Naive thymus-derived CD4-positive, alpha-beta T cell (primary cell): ENCODE results near the gene EIF4H. TPM values are rescaled to one million over a fixed set of nuclear protein-coding genes. Genes with fewer than 3 reads are reported as not detected.

Experiments used
- ATAC-seq: fragments of 150-1000 bp; cut with Tn5 transposase; 2 replicates; pipeline ENCODE4 v1.10.0; 2021; ENCODE audit warnings: mild to moderate bottlenecking, moderate library complexity
- CTCF ChIA-PET: fragments of 350-600 bp; sonication (Branson Sonifier 250); formaldehyde crosslinking; loops from one replicate; lab custom pipeline; 2021; ENCODE audit warnings: antibody characterized with exemption; lab: Charles Lee
- POLR2A ChIA-PET: fragments of 350-600 bp; sonication (Branson Sonifier 250); formaldehyde crosslinking; loops from one replicate; lab custom pipeline; 2021; ENCODE audit warnings: antibody characterized with exemption, inconsistent platforms; lab: Charles Lee
- DNase-seq, 9 donors: peaks; one replicate each; pipeline versions ENCODE4 v3.0.0 to v3.0.0-alpha.2; 2020 to 2022; ENCODE audit warnings: mixed read lengths in 1 of 9
- H3K27ac ChIP-seq: one replicate; pipeline ENCODE4 v1.7.0; 2013; ENCODE audit warnings: mild to moderate bottlenecking, low read depth, low read length, moderate library complexity
- H3K27me3 ChIP-seq, 2 donors: one replicate each; pipeline ENCODE4 v1.7.0; 2013; ENCODE audit warnings: low read length in 2 of 2, mild to moderate bottlenecking in 2 of 2, moderate library complexity in 2 of 2; ENCODE audit not compliant: control insufficient read depth in 2 of 2, insufficient read depth in 2 of 2
- H3K36me3 ChIP-seq, 3 experiments: 1 replicate in 2 of 3; 2 replicates in 1 of 3; pipeline ENCODE4 v1.7.0; 2013; ENCODE audit warnings: low read length in 3 of 3, mild to moderate bottlenecking in 3 of 3, moderate library complexity in 1 of 3; ENCODE audit not compliant: insufficient read depth in 3 of 3, control insufficient read depth in 2 of 3
- H3K4me1 ChIP-seq, 2 donors: one replicate each; pipeline ENCODE4 v1.7.0; 2013; ENCODE audit warnings: low read length in 2 of 2, mild to moderate bottlenecking in 2 of 2, moderate library complexity in 1 of 2; ENCODE audit not compliant: control insufficient read depth in 2 of 2, insufficient read depth in 2 of 2
- H3K4me3 ChIP-seq: 2 replicates; pipeline ENCODE4 v1.7.0; 2013; ENCODE audit warnings: mild to moderate bottlenecking, low read length
- H3K9me3 ChIP-seq, 3 experiments: 1 replicate in 2 of 3; 2 replicates in 1 of 3; pipeline ENCODE4 v1.7.0; 2013; ENCODE audit warnings: low read length in 3 of 3; ENCODE audit not compliant: control insufficient read depth in 2 of 3
- H3K27ac Mint-ChIP-seq, 9 donors: one replicate each; pipeline ENCODE4 v1.8.0; 2020 to 2022; ENCODE audit warnings: mixed read lengths in 9 of 9, mild to moderate bottlenecking in 8 of 9, moderate library complexity in 5 of 9, inconsistent platforms in 2 of 9
- H3K27me3 Mint-ChIP-seq, 5 donors: one replicate each; pipeline ENCODE4 v1.8.0; 2021 to 2022; ENCODE audit warnings: mixed read lengths in 5 of 5, mild to moderate bottlenecking in 1 of 5
- H3K36me3 Mint-ChIP-seq, 5 donors: one replicate each; pipeline ENCODE4 v1.8.0; 2020 to 2022; ENCODE audit warnings: mixed read lengths in 5 of 5, mild to moderate bottlenecking in 3 of 5, inconsistent platforms in 1 of 5
- H3K4me1 Mint-ChIP-seq, 7 donors: one replicate each; pipeline ENCODE4 v1.8.0; 2020 to 2022; ENCODE audit warnings: mixed read lengths in 7 of 7, mild to moderate bottlenecking in 3 of 7, inconsistent platforms in 1 of 7
- H3K4me3 Mint-ChIP-seq, 10 donors: one replicate each; pipeline ENCODE4 v1.8.0; 2020 to 2022; ENCODE audit warnings: mild to moderate bottlenecking in 10 of 10, mixed read lengths in 10 of 10, moderate library complexity in 6 of 10, inconsistent platforms in 2 of 10
- H3K9me3 Mint-ChIP-seq, 11 donors: one replicate each; pipeline ENCODE4 v1.8.0; 2020 to 2022; ENCODE audit warnings: mixed read lengths in 11 of 11, mild to moderate bottlenecking in 4 of 11, inconsistent platforms in 1 of 11, moderate library complexity in 1 of 11
- intact Hi-C, 2 donors: fragments of 100-400 bp; cut with micrococcal nuclease; formaldehyde crosslinking; loops; one replicate each; pipeline ENCODE4 v1.15.1; 2023
- polyA plus RNA-seq, 2 donors: library from polyadenylated mRNA; unstranded; fragments of 300-500 nt; fragmentation: Illumina TruSeq; gene quantifications; one replicate each; pipeline ENCODE4 v1.2.3, GENCODE V29; 2021
- total RNA-seq, 6 experiments: library from RNA in 5 of 6; stranded (reverse) in 5 of 6; gene quantifications; 1 replicate in 5 of 6; 2 replicates in 1 of 6; pipeline ENCODE4 v1.2.3 and lab custom pipeline; 2021 to 2026

The EIF4H gene
- total and polyA plus RNA-seq, 7 experiments from 2014 or later = 163 to 284 (median 246) TPM

DNA sequence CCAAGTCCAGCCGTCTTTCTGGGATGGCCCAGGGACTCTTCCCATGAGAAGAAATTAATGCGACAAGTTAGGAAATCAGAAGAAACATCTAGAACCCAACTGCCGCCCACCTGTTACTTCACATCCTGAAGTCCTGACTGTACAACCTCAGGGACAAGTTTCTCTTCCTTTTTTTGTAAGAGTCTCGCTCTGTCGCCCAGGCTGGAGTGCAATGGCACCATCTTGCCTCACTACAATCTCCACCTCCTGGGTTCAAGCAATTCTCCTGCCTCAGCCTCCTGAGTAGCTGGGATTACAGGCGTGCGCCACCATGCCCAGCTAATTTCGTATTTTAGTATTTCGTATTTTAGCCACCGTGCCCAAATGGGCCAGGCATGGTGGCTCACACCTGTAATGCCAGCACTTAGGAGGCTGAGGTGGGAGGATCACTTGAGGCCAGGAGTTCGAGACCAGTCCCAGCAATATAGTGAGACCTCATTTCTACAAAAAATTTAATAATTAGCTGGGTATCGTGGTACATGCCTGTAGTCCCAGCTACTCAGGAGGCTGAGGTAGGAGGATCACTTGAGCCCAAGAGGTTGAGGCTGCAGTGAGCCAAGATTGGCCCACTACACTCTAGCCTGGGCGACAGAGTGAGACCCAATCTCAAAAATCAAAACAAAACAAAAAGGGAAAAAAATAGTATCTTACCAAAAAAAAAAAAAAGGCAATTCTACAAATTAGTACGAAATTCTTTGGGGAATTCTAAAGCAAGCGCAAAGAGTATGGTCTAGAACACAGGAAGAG lies 56.5 kb downstream of the EIF4H start:
- CTCF ChIA-PET = interaction anchor here (0.7 kb wide), 2 partner anchors 24 to 389 kb away, joined by 3 to 4 read pairs; no protein-coding TSS in a partner anchor
- no peak overlapping the region for H3K4me3 ChIP-seq
- H3K27ac ChIP-seq = no peak overlapping the region
- H3K27me3 Mint-ChIP-seq = no peaks in the 10 kb centered on the region
- no peaks in the 10 kb centered on the region for H3K9me3 ChIP-seq
- peaks cover 5 to 36% (median 22%) of the 10 kb centered on the region in 5 donors for H3K36me3 Mint-ChIP-seq
- POLR2A ChIA-PET = no interaction called here
- peaks cover 0 to 15% (median 5%) of the 10 kb centered on the region in 7 donors for H3K4me1 Mint-ChIP-seq
- H3K9me3 Mint-ChIP-seq = no peaks in the 10 kb centered on the region
- no peaks in the 10 kb centered on the region for H3K27me3 ChIP-seq
- H3K27ac Mint-ChIP-seq = peak overlapping the region in 3 of 9 donors; percentile 20 to 47 (median 28)
- ATAC-seq (peak; percentile 50), DNase-seq (no peak)
- peaks cover 0 to 34% (median 5%) of the 10 kb centered on the region in 3 experiments for H3K36me3 ChIP-seq
- no peaks in the 10 kb centered on the region for H3K4me1 ChIP-seq
- no peak overlapping the region for H3K4me3 Mint-ChIP-seq
- intact Hi-C loops = no loop called here

DNA sequence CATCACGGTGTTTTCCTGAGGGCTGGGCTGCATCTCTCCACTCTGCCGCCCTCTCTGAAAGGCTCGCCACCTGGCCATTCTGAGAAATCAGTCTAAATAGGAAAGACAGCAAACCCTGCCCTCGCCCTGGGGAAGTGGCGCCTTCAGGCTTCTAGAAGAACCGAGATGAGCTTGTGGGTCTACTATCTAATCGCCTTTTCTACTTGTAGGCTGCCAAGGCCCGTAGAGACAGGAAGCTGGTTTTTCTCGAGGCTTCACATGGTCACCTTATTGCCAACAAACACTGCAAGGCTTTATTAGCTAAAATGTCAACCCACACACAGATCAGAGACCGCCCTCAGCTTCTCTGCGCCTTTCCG lies 57.1 kb downstream of the EIF4H start:
- H3K4me1 ChIP-seq = no peaks in the 10 kb centered on the region
- POLR2A ChIA-PET = no interaction called here
- H3K4me3 Mint-ChIP-seq = peak overlapping the region in 1 of 10 donors; percentile 26

DNA sequence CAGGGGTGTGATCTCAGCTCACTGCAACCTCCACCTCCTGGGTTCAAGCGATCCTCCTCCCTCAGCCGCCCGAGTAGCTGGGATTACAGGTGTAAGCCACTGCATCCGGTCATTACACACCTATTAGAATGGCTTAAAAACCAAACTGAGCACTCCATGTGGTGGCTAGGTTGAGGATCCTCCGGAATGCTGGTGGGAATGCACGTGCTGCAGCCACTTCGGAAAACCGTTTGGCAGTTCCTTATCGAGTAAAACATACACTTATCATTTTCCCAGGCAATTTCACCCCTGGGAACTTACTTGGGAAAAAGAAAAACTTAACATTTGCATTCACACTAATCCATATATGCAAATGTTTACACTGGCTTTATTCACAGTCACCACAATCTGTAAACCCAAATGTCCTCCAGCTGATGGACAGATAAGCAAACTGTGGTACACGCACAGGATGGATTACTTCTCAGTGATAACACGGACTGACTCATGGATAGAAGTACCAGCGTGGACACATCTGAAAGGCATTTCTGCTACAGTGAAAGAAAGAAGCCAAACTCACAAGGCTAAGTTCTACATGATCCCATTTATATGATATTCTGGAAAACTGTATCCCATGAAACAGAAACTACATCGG lies 59.6 kb downstream of the EIF4H start:
- ChIA-PET CTCF (no interaction called here), POLR2A (no interaction called here)
- intact Hi-C loops = no loop called here
- DNase-seq = no peak
- H3K27me3 ChIP-seq = no peaks in the 10 kb centered on the region
- no peak overlapping the region for H3K27ac ChIP-seq
- no peak overlapping the region for H3K27ac Mint-ChIP-seq
- H3K4me3 Mint-ChIP-seq = no peak overlapping the region
- peaks cover 0 to 21% (median 0%) of the 10 kb centered on the region in 7 donors for H3K4me1 Mint-ChIP-seq
- H3K27me3 Mint-ChIP-seq = no peaks in the 10 kb centered on the region
- peaks cover 5 to 35% (median 20%) of the 10 kb centered on the region in 5 donors for H3K36me3 Mint-ChIP-seq
- ATAC-seq = no peak
- H3K36me3 ChIP-seq = peaks cover 5 to 63% (median 5%) of the 10 kb centered on the region in 3 experiments
- no peaks in the 10 kb centered on the region for H3K9me3 ChIP-seq
- H3K9me3 Mint-ChIP-seq = no peaks in the 10 kb centered on the region
- no peak overlapping the region for H3K4me3 ChIP-seq
- peaks cover 0 to 3% of the 10 kb centered on the region in 2 donors for H3K4me1 ChIP-seq

More for the DNA sequence above, 57.1 kb downstream of the EIF4H start:
- peak; percentile 61 for ATAC-seq
- DNase-seq = no peak
- Mint-ChIP-seq H3K4me1 (peaks cover 0 to 16% (median 5%) of the 10 kb centered on the region in 7 donors), H3K9me3 (no peaks in the 10 kb centered on the region), H3K36me3 (peaks cover 5 to 36% (median 24%) of the 10 kb centered on the region in 5 donors), H3K27me3 (no peaks in the 10 kb centered on the region), H3K27ac (peak overlapping the region in 3 of 9 donors; percentile 20 to 47 (median 28))
- intact Hi-C loops = no loop called here
- Histone ChIP-seq H3K36me3 (peaks cover 0 to 38% (median 5%) of the 10 kb centered on the region in 3 experiments), H3K27ac (no peak overlapping the region), H3K9me3 (no peaks in the 10 kb centered on the region), H3K4me3 (no peak overlapping the region), H3K27me3 (no peaks in the 10 kb centered on the region)
- CTCF ChIA-PET = interaction anchor here (0.5 to 0.7 kb wide), 2 partner anchors 24 to 100 kb away, joined by 3 read pairs; no protein-coding TSS in a partner anchor

DNA sequence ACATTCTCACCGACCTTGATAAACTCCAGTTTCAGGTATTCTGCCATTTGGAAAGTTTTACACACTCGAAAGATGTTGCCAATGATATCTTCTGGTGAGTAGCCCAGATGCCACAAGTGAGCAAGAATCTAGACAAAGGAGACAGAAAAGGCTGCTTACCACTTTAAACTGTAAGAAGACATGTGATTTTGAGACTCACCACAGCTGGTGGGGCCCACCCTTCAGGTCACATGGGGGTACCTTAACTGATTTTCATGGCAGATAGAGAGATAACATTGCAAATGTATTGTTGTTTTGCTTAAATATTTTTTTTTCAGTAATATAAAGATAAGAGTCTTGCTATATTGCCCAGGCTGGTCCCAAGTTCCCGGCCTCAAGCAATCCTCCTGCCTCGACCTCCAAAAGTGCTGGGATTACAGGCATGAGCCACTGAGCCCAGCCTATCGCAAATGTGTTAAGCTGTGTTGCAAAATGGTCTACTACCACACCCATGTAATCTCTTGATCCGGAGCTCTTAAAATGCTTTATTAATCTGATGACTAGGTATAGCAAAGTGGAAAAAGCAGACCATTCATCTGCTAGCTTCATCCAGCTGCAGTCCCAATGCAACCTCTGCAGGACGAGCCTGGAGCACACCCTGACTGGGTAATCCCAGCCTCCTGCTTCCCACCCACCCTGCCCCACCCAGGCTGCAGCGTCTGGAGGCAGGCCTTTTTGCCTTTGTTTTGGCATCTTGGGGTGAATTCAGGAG lies 61.5 kb downstream of the EIF4H start:
- DNase-seq = no peak
- Histone ChIP-seq H3K9me3 (no peaks in the 10 kb centered on the region), H3K27me3 (no peaks in the 10 kb centered on the region), H3K36me3 (peaks cover 5 to 81% (median 8%) of the 10 kb centered on the region in 3 experiments), H3K4me1 (peaks cover 0 to 3% of the 10 kb centered on the region in 2 donors), H3K4me3 (no peak overlapping the region), H3K27ac (no peak overlapping the region)
- H3K9me3 Mint-ChIP-seq = no peaks in the 10 kb centered on the region
- H3K4me3 Mint-ChIP-seq = peak overlapping the region in 1 of 10 donors; percentile 23
- ChIA-PET POLR2A (no interaction called here), CTCF (no interaction called here)
- H3K36me3 Mint-ChIP-seq = peaks cover 5 to 33% (median 15%) of the 10 kb centered on the region in 5 donors
- peak overlapping the region in 1 of 9 donors; percentile 21 for H3K27ac Mint-ChIP-seq
- intact Hi-C loops = no loop called here
- no peaks in the 10 kb centered on the region for H3K27me3 Mint-ChIP-seq
- H3K4me1 Mint-ChIP-seq = peaks cover 0 to 24% (median 0%) of the 10 kb centered on the region in 7 donors
- ATAC-seq = no peak

DNA sequence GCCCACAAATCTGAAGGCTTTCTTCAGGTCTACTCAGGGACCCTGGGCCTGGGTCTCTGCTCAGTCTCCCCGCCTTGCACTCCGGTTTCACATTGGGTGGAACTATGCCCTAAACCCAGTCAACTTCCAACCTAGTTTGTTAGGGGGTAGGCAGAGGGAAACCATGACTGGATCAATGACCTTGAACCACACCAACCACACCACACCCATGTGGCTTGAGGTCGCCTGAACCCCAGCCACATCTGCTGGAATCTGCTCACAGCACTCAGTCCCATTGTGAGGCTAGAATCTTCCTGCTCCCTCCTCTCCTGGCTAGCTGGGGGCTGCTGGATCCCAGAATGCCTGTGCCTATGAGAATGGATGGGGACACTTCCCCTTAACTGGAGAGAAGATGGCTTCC lies 62.1 kb downstream of the EIF4H start:
- intact Hi-C loops = no loop called here
- CTCF ChIA-PET = no interaction called here
- H3K4me1 ChIP-seq = peaks cover 0 to 3% of the 10 kb centered on the region in 2 donors
- Mint-ChIP-seq H3K27ac (peak overlapping the region in 2 of 9 donors; percentile 12 to 38), H3K36me3 (peaks cover 5 to 30% (median 15%) of the 10 kb centered on the region in 5 donors), H3K4me1 (peaks cover 0 to 21% (median 0%) of the 10 kb centered on the region in 7 donors), H3K9me3 (no peaks in the 10 kb centered on the region), H3K4me3 (peak overlapping the region in 1 of 10 donors; percentile 35), H3K27me3 (no peaks in the 10 kb centered on the region)
- no peaks in the 10 kb centered on the region for H3K9me3 ChIP-seq
- DNase-seq = no peak
- peaks cover 5 to 80% (median 12%) of the 10 kb centered on the region in 3 experiments for H3K36me3 ChIP-seq
- POLR2A ChIA-PET = no interaction called here
- ATAC-seq = peak; percentile 31
- no peak overlapping the region for H3K4me3 ChIP-seq
- no peaks in the 10 kb centered on the region for H3K27me3 ChIP-seq
- no peak overlapping the region for H3K27ac ChIP-seq

DNA sequence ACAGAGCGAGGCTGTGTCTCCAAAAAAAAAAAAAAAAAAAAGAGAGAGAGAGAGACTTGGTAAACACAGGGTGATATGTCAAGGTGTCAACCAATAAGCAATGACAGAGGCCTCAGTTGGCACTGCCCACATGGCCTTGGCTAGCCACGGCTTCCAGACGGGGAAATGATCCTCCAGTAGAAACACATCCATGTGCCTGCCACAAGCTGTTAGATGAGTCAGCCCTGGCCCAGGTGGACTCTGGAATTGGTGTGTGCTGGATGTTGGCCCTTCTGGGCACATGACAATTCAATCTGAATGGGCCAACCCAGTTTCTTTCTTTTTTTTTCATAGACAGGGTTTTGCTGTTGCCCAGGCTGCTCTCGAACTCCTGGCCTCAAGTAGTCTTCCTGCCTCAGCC lies 66.3 kb downstream of the EIF4H start:
- no peak overlapping the region for H3K27ac Mint-ChIP-seq
- Histone ChIP-seq H3K27ac (no peak overlapping the region), H3K4me1 (peaks cover 0 to 3% of the 10 kb centered on the region in 2 donors), H3K9me3 (no peaks in the 10 kb centered on the region), H3K27me3 (no peaks in the 10 kb centered on the region), H3K4me3 (no peak overlapping the region), H3K36me3 (peaks cover 5 to 84% (median 10%) of the 10 kb centered on the region in 3 experiments)
- intact Hi-C loops = no loop called here
- H3K4me3 Mint-ChIP-seq = no peak overlapping the region
- DNase-seq (no peak), ATAC-seq (no peak)
- ChIA-PET POLR2A (no interaction called here), CTCF (no interaction called here)
- H3K36me3 Mint-ChIP-seq = peaks cover 0 to 34% (median 22%) of the 10 kb centered on the region in 5 donors
- H3K27me3 Mint-ChIP-seq = no peaks in the 10 kb centered on the region
- no peaks in the 10 kb centered on the region for H3K9me3 Mint-ChIP-seq
- peaks cover 0 to 24% (median 0%) of the 10 kb centered on the region in 7 donors for H3K4me1 Mint-ChIP-seq
